Stimulated activated naive CD8-positive, alpha-beta T cell treated with anti-CD3 and anti-CD28 coated beads, Interleukin-15, amount 100 ng/mL, for 72 hours (primary cell): ENCODE data around the gene CBX5.
A peak's percentile ranks its signal among the peaks of the same experiment; 100 is the strongest.
"Not testable (repeated sequence)": the region's sequence is repeated elsewhere in the genome, so short reads cannot be mapped to it uniquely, and the experiment has no call there.

Experiments used
- ATAC-seq: fragments of 150-1000 bp; cut with Tn5 transposase; 2 replicates; pipeline ENCODE4 v1.10.0; 2021; ENCODE audit warnings: mild to moderate bottlenecking, moderate library complexity
- DNase-seq, 2 donors: peaks; one replicate each; pipeline ENCODE4 v3.0.0; 2021 to 2022
- H3K27ac Mint-ChIP-seq, 2 donors: one replicate each; pipeline ENCODE4 v1.8.0; 2022; ENCODE audit warnings: mild to moderate bottlenecking in 2 of 2, mixed read lengths in 2 of 2, moderate library complexity in 2 of 2
- H3K27me3 Mint-ChIP-seq: one replicate; pipeline ENCODE4 v1.8.0; 2022; ENCODE audit warnings: mixed read lengths
- H3K4me1 Mint-ChIP-seq: one replicate; pipeline ENCODE4 v1.8.0; 2022; ENCODE audit warnings: mild to moderate bottlenecking, mixed read lengths
- H3K4me3 Mint-ChIP-seq, 2 donors: one replicate each; pipeline ENCODE4 v1.8.0; 2022; ENCODE audit warnings: mild to moderate bottlenecking in 2 of 2, mixed read lengths in 2 of 2, moderate library complexity in 1 of 2
- H3K9me3 Mint-ChIP-seq, 2 donors: one replicate each; pipeline ENCODE4 v1.8.0; 2022; ENCODE audit warnings: mixed read lengths in 2 of 2

Gene CBX5

DNA sequence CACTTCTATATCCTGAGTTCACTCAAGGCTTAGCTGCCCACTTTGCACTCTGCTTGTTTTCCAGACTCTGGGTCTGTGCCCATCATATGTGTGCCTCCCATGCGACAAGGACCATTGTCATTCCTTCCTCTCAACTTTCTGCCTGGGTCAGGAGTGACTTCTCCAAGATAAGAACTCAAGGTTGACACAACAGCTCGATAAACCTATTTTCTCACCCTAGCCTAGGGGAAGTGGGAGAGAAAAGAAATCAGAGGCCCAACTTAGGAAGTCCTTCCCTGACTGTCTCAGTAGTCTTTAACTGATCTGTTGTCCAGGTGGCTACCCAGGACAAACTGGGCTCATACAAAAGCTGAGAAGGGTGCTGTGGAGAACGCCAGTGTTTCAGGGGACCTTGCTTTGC is 92.8 kb downstream of the CBX5 start:
- Mint-ChIP-seq H3K27me3 (peaks cover 26% of the 10 kb centered on the region), H3K9me3 (no peaks in the 10 kb centered on the region), H3K4me1 (peaks cover 27% of the 10 kb centered on the region), H3K4me3 (peak overlapping the region in 1 of 2 donors; percentile 75), H3K27ac (no peak overlapping the region)
- ATAC-seq (no peak), DNase-seq (no peak)

DNA sequence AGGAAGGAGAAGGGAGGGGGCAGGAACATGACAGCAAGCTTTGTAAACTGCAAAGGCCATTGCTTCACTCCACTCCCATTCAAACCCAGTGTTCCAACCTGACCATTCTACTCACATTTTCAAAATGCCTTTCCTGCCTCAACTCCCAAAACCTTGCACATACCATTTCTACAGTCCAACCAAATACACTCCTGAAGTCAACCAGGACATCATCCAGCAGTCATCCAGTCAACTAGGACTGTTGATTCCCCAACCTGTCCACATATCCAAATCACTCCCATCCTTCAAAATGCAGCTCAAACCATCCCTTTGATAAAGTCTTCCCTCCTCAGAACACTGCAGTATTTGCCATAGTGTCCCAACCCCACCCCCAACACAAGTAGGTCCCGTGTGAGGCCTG is 94.0 kb downstream of the CBX5 start:
- H3K27me3 Mint-ChIP-seq, result peaks cover 15% of the 10 kb centered on the region
- peaks cover 20% of the 10 kb centered on the region for H3K4me1 Mint-ChIP-seq
- no peak overlapping the region for H3K27ac Mint-ChIP-seq
- DNase-seq (no peak), ATAC-seq (no peak)
- no peak overlapping the region for H3K4me3 Mint-ChIP-seq
- no peaks in the 10 kb centered on the region for H3K9me3 Mint-ChIP-seq

DNA sequence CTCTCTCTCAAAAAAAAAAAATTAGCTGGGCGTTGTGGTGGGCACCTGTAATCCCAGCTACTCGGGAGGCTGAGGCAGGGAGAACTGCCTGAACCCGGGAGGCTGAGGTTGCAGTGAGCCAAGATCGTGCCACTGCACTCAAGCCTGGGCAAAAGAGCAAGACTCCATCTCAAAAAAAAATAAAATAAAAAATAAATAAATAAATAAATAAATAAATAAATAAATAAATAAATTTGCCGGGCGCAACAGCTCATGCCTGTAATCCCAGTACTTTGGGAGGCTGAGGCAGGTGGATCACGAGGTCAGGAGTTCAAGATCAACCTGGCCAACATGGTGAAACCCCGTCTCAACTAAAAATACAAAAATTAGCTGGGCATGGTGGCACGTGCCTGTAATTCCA is 94.6 kb downstream of the CBX5 start:
- H3K27ac Mint-ChIP-seq, ATAC-seq, H3K27me3 Mint-ChIP-seq, H3K4me3 Mint-ChIP-seq, DNase-seq, H3K9me3 Mint-ChIP-seq: not testable (repeated sequence)
- H3K4me1 Mint-ChIP-seq, result peaks cover 20% of the 10 kb centered on the region

DNA sequence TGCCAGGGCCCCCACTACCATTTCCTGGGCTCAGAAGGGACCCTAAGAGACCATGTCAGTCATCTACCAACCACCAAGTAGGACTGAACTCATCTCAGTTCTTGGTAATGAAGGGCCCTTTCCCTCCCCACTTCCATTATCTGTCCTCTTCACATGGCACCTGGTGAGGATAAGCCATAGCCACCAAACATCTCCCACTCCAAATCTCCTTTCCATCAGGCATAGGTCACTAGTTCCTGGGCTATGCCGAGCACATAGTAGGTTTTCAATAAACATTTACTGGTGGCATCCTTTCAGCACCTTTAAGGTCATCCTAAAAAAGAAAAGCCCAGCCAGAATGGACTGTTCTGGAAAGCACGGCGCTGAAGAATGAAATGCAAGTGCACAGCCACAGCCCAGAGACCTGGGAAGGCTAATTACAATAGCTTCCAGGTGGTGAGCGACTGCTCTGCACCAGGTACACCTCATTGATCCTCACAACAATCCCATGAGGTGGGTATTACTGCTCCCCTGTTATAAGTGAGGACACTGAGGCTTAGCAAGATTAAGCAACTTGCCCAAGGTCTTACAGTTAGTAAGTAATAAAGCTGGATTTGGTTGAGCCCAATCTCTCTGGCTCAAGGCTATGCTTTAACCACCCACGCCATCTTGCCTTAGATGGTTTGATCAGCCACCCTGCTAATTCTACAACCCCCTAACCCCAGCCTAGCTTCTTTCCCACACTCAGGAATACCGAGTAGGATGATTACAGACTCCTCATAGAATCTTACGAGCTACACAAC is 95.7 kb downstream of the CBX5 start:
- DNase-seq (no peak), ATAC-seq (no peak)
- Mint-ChIP-seq H3K4me3 (no peak overlapping the region), H3K4me1 (peaks cover 20% of the 10 kb centered on the region), H3K27ac (no peak overlapping the region), H3K27me3 (no peaks in the 10 kb centered on the region), H3K9me3 (no peaks in the 10 kb centered on the region)

DNA sequence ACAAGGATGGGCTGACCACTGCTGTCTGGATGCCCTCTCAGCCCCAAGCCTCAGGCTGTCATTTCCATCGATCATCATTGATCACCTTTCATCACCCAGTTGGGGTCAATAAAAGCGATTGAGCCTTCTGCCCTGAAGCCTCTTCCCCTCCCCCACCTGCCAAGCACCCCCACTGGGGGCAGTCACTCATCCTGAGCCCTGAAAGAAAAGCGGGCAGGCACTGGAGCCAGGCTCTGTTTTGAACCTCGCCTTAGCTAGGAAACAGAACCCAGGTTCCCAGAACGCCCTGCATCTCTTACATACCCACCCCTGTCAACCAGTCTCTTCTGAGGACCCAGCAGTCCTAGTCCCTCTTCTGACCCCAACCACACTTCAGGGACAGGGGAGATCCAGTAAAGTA is 96.9 kb downstream of the CBX5 start:
- H3K9me3 Mint-ChIP-seq, result no peaks in the 10 kb centered on the region
- H3K4me1 Mint-ChIP-seq, result peaks cover 19% of the 10 kb centered on the region
- no peak overlapping the region for H3K27ac Mint-ChIP-seq
- H3K4me3 Mint-ChIP-seq, result no peak overlapping the region
- no peak for DNase-seq
- ATAC-seq, result no peak
- H3K27me3 Mint-ChIP-seq, result no peaks in the 10 kb centered on the region

DNA sequence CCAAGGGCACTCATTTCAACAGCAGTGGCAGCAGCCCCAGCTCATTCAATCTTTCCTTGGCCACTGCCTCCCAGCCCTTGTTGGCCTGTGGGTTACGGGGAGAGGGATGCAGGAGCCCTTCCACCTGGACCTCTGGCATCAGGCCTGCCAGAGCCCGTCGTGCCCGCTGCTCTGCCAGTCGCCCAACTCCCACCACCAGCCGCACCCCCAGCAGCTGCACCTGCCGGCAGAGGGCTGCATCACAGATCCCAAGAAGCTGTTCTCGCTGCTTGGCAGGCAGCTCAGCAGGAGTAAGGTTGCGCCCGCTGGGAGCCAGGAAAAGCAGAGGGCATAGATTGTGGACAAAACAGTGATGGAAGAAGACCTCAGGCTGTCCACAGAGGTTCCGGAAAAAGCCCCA is 97.8 kb downstream of the CBX5 start:
- peaks cover 10% of the 10 kb centered on the region for H3K4me1 Mint-ChIP-seq
- DNase-seq (no peak), ATAC-seq (no peak)
- no peak overlapping the region for H3K27ac Mint-ChIP-seq
- no peaks in the 10 kb centered on the region for H3K9me3 Mint-ChIP-seq
- no peak overlapping the region for H3K4me3 Mint-ChIP-seq
- no peaks in the 10 kb centered on the region for H3K27me3 Mint-ChIP-seq
